SU-DHL-6 (cell line): ENCODE results near the gene HMGB2.

Source experiments
- H2AFZ ChIP-seq: fragments of 200-600 bp; sonication (generic); 2 replicates; pipeline ENCODE4 v1.6.1; 2014; ENCODE audit warnings: low read depth, mild to moderate bottlenecking, moderate library complexity, mixed read lengths, antibody characterized with exemption, low read length; ENCODE audit not compliant: severe bottlenecking
- H3F3A ChIP-seq: fragments of 200-600 bp; shearing (Covaris generic); 2 replicates; pipeline ENCODE4 v1.6.0; 2016; ENCODE audit warnings: antibody characterized with exemption, mild to moderate bottlenecking; ENCODE audit not compliant: insufficient read depth
- H3K27ac ChIP-seq: fragments of 200-600 bp; sonication (generic); 2 replicates; pipeline ENCODE4 v1.5.1; 2016; ENCODE audit warnings: low read depth, mild to moderate bottlenecking, low read length, moderate library complexity, mixed read lengths
- H3K27me3 ChIP-seq: fragments of 200-600 bp; sonication (generic), shearing (Covaris generic); 2 replicates; pipeline ENCODE4 v1.6.0; 2014; ENCODE audit warnings: mild to moderate bottlenecking, low read length
- H3K36me3 ChIP-seq: fragments of 200-600 bp; sonication (generic); 2 replicates; pipeline ENCODE4 v1.6.1; 2014; ENCODE audit warnings: mild to moderate bottlenecking, low read length, mixed read lengths
- H3K4me2 ChIP-seq: fragments of 300-600, 200-600 bp; shearing (Covaris generic), sonication (generic); 2 replicates; pipeline ENCODE4 v1.6.0; 2014; ENCODE audit warnings: low read length, low read depth, mild to moderate bottlenecking; ENCODE audit not compliant: poor library complexity, severe bottlenecking
- H3K4me3 ChIP-seq: fragments of 200-600 bp; sonication (generic); 2 replicates; pipeline ENCODE4 v1.5.1; 2014; ENCODE audit warnings: antibody characterized with exemption, low read length, mild to moderate bottlenecking, mixed read lengths; ENCODE audit not compliant: insufficient read depth, poor library complexity, severe bottlenecking
- H3K79me2 ChIP-seq: fragments of 200-600 bp; sonication (generic); 2 replicates; pipeline ENCODE4 v1.6.1; 2014; ENCODE audit warnings: mild to moderate bottlenecking, low read length, moderate library complexity; ENCODE audit not compliant: insufficient read depth
- H3K9ac ChIP-seq: fragments of 200-600 bp; sonication (generic); 2 replicates; pipeline ENCODE4 v1.7.0; 2014; ENCODE audit warnings: mild to moderate bottlenecking, low read length
- H3K9me2 ChIP-seq: fragments of 200-600 bp; sonication (generic); replicated peaks from 2 replicates; pipeline ENCODE4 v1.6.1; 2014; ENCODE audit warnings: low read length; ENCODE audit not compliant: insufficient read depth
- H3K9me3 ChIP-seq: fragments of 200-600 bp; sonication (generic); 2 replicates; pipeline ENCODE4 v1.6.1; 2014; ENCODE audit warnings: low read length, mixed read lengths; ENCODE audit not compliant: insufficient read depth
- H4K20me1 ChIP-seq: fragments of 200-600 bp; sonication (generic); 2 replicates; pipeline ENCODE4 v1.6.1; 2014; ENCODE audit warnings: low read depth, mild to moderate bottlenecking, antibody characterized with exemption, low read length, moderate library complexity, mixed read lengths
- CTCF ChIP-seq: fragments of 200-600 bp; sonication (generic); IDR thresholded peaks from one replicate; pipeline ENCODE4 v1.5.1; 2017; ENCODE audit warnings: antibody characterized with exemption, mild to moderate bottlenecking, low read length, moderate library complexity; ENCODE audit not compliant: insufficient read depth, poor library complexity, severe bottlenecking
- EZH2phosphoT487 ChIP-seq: fragments of 200-600 bp; sonication (generic), shearing (Covaris generic); conservative IDR thresholded peaks from 2 replicates; pipeline ENCODE4 v1.6.1; 2018; ENCODE audit warnings: mild to moderate bottlenecking, antibody characterized with exemption, low read length, moderate library complexity, mixed read lengths

HMGB2 gene

DNA sequence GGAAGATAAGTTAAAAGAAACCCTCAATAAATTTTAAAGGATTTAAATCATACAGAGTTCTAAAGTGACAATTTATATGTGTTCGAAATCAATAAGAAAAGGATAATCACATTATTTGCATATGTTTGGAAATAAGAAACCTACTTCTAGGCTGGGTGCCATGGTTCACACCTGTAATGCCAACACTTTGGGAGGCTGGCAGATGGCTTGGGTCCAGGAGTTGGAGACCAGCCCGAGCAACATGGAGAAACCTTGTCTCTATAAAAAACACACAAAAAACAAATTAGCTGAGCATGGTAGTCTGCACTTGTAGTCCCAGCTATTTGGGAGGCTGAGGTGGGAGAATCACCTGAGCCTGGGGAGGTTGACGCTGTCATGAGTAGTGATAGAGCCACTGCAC lies 28.5 kb upstream of the HMGB2 start:
- TF ChIP-seq CTCF (no peak), EZH2phosphoT487 (no peak)
- H3F3A ChIP-seq = peaks cover 2% of the 10 kb centered on the region; the same call in 1 of the 2 replicates
- H3K4me2 ChIP-seq = no peak overlapping the region
- no peak overlapping the region for H3K27ac ChIP-seq
- no peaks in the 10 kb centered on the region for H3K27me3 ChIP-seq
- no peak overlapping the region for H3K9ac ChIP-seq
- H2AFZ ChIP-seq = no peak overlapping the region
- no peaks in the 10 kb centered on the region for H4K20me1 ChIP-seq
- H3K4me3 ChIP-seq = no peak overlapping the region
- no peaks in the 10 kb centered on the region for H3K9me3 ChIP-seq
- no peaks in the 10 kb centered on the region for H3K79me2 ChIP-seq
- no peaks in the 10 kb centered on the region for H3K9me2 ChIP-seq
- H3K36me3 ChIP-seq = 0 out of 2 replicates have a peak, but pooled peaks cover 4% of the 10 kb centered on the region

- Histone ChIP-seq H3K9me2 (no peaks in the 10 kb centered on the region), H2AFZ (no peak overlapping the region), H4K20me1 (no peaks in the 10 kb centered on the region)
Measured at GRCh38 chr4:173360587-173361221, 26.5 kb upstream of the HMGB2 start.

DNA sequence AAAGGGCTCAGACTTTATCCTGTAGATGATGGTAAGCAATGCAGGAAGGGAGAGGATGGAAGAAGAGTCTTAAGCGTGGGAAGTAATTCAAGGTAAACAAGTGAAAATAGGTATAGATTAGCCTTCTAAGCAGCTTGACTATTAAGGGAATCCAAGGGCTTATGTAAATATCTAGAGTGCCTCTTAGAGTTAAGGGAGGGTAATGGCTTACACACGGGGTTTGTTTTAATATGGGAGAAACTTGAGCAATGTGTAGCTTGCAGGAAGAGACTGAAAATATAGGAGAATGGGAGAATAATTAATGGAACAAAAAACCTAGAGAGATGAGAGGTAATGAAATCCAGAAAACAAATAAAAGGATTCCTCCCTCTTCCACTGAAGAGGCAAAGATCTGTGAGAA lies 23.8 kb upstream of the HMGB2 start:
- H3K4me2 ChIP-seq = no peak overlapping the region
- H3K9me2 ChIP-seq = no peaks in the 10 kb centered on the region
- H3K9me3 ChIP-seq = no peaks in the 10 kb centered on the region
- no peaks in the 10 kb centered on the region for H4K20me1 ChIP-seq
- H3F3A ChIP-seq = no peaks in the 10 kb centered on the region
- TF ChIP-seq CTCF (no peak), EZH2phosphoT487 (no peak)
- no peak overlapping the region for H3K27ac ChIP-seq
- H2AFZ ChIP-seq = no peak overlapping the region
- 0 out of 2 replicates have a peak, but pooled peaks cover 4% of the 10 kb centered on the region for H3K36me3 ChIP-seq
- no peak overlapping the region for H3K4me3 ChIP-seq
- H3K79me2 ChIP-seq = no peaks in the 10 kb centered on the region
- H3K27me3 ChIP-seq = no peaks in the 10 kb centered on the region
- H3K9ac ChIP-seq = no peak overlapping the region

More at GRCh38 chr4:173360587-173361221, 26.5 kb upstream of the HMGB2 start:
- Histone ChIP-seq H3F3A (no peaks in the 10 kb centered on the region), H3K9ac (no peak overlapping the region), H3K4me2 (no peak overlapping the region), H3K4me3 (no peak overlapping the region), H3K27ac (no peak overlapping the region), H3K36me3 (0 out of 2 replicates have a peak, but pooled peaks cover 4% of the 10 kb centered on the region), H3K27me3 (no peaks in the 10 kb centered on the region), H3K79me2 (no peaks in the 10 kb centered on the region), H3K9me3 (no peaks in the 10 kb centered on the region)
- no peak for TF ChIP-seq EZH2phosphoT487
- no peak for TF ChIP-seq CTCF
